KOPT-K1 (cell line): Measurements from ENCODE around the gene SLC5A8.

Experiments used
- H3K27ac ChIP-seq: fragments of 200-600 bp; sonication (generic); 2 replicates; pipeline ENCODE4 v1.5.1; 2016; ENCODE audit warnings: antibody characterized with exemption, mild to moderate bottlenecking, low read depth, low read length; ENCODE audit not compliant: poor library complexity, severe bottlenecking
- H3K36me3 ChIP-seq: fragments of 200-600 bp; sonication (generic); 2 replicates; pipeline ENCODE4 v1.5.1; 2017; ENCODE audit warnings: antibody characterized with exemption, mild to moderate bottlenecking, low read length, moderate library complexity; ENCODE audit not compliant: insufficient read depth
- H3K9me3 ChIP-seq: fragments of 200-600 bp; sonication (generic); 2 replicates; pipeline ENCODE4 v1.5.1; 2017; ENCODE audit warnings: antibody characterized with exemption, low read length, mild to moderate bottlenecking; ENCODE audit not compliant: insufficient read depth, poor library complexity, severe bottlenecking

Gene SLC5A8, protein sequence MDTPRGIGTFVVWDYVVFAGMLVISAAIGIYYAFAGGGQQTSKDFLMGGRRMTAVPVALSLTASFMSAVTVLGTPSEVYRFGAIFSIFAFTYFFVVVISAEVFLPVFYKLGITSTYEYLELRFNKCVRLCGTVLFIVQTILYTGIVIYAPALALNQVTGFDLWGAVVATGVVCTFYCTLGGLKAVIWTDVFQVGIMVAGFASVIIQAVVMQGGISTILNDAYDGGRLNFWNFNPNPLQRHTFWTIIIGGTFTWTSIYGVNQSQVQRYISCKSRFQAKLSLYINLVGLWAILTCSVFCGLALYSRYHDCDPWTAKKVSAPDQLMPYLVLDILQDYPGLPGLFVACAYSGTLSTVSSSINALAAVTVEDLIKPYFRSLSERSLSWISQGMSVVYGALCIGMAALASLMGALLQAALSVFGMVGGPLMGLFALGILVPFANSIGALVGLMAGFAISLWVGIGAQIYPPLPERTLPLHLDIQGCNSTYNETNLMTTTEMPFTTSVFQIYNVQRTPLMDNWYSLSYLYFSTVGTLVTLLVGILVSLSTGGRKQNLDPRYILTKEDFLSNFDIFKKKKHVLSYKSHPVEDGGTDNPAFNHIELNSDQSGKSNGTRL

DNA sequence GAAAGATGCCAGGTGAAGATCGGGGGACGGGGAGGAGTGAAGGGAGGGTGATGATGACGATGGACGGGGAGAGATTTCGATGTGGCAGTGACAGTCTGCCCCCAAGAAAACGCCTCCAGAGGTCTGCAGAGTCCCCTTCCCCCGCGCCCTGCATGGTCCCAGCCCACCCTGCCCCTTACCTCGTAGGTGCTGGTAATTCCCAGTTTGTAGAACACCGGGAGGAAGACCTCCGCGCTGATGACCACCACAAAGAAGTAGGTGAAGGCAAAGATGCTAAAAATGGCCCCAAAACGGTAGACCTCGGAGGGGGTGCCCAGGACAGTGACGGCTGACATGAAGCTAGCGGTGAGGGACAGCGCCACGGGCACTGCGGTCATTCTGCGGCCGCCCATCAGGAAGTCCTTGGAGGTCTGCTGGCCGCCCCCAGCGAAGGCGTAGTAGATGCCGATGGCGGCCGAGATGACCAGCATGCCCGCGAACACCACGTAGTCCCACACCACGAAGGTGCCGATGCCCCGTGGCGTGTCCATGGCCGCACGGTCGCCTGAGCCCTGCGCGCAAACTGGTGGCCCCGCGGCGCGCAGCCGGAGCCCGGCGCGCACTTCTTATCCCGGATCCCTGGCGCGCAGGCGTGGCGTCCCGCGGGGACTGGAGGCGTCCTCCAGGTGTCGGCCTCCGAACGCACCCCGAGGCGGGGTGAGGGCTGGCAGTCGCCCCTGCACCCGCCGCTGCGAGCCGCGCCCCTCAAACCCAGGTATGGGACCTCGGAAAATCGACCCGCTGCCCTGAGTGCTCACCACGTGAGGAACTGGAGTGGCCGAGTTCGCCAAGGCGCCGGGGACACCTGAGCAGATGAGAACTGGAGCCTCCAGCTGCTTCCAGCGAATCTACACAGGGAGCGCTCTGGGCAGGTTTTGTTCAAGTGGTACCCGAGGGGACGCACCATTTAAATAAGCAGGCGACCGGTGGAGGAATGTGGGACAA, at the start of gene SLC5A8:
SLC5A8 (minus strand) TSS at position 920 of the 984 bp plus-strand sequence; CDS start at position 530, 390 bp downstream.
- Histone ChIP-seq H3K27ac (no peak within 1 kb of the TSS), H3K36me3 (no peaks in the 10 kb centered on the region), H3K9me3 (peaks cover 3% of the 10 kb centered on the region)

DNA sequence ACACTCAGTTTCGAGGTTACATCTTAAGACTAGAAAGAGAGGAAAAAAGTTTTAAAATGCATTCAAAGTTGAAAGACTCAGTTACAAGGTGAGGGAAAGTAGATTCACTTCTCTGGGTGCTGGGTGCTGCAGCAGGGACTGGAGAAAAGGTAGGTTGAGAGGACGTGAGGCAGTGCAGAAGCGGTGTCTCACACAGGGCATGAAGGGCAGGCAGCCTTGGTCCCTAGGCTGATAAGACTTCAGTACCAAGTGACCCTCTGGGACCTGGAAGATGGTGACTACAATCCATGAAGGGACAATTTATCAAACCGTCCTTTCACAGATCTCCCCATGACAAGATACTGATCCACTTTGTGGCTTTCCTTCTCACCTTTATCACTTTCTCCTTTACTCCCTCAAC, 47.3 kb upstream of the SLC5A8 start:
- no peak overlapping the region for H3K27ac ChIP-seq
- no peaks in the 10 kb centered on the region for H3K36me3 ChIP-seq
- H3K9me3 ChIP-seq = no peaks in the 10 kb centered on the region

DNA sequence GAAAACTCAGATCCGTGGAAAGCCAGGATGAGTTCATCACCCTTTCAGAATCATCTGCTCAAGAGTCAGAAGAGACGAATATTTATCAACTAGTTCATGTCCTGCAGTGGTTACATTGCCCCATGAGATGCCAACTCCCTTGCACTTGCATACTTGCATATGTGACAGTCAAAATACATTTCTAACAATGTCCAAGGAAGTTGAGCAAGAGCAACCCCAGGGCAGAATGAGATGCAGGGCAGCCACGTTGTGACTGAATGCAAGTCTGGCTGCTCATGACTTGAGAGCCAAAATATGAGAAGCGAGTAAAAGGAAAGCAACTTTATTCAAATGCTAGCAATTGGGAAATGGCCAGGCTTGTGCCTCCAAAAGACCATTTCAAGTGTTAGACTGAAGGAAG, 46.2 kb upstream of the SLC5A8 start:
- H3K9me3 ChIP-seq = no peaks in the 10 kb centered on the region
- no peak overlapping the region for H3K27ac ChIP-seq
- no peaks in the 10 kb centered on the region for H3K36me3 ChIP-seq

DNA sequence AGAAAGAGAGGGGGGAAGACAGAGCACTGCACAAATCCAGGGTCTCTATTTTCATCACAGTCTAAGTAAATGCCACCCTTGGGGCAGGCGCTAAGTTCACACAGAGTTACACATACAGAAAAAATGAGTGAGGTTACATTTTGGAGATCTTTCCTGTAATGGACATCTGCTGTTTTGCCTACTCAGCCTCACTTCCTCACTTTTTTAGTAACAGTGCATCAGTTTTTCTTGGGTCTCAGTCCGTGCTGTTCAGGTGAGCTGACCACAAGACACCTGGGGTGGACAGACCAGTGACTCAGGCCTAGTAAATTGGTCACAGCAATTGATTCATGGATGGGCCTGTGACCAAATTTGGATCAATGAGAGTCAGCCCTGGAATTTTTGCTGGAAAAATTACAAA, 33.6 kb upstream of the SLC5A8 start:
- H3K9me3 ChIP-seq = peaks cover 18% of the 10 kb centered on the region
- H3K27ac ChIP-seq = no peak overlapping the region
- H3K36me3 ChIP-seq = no peaks in the 10 kb centered on the region

DNA sequence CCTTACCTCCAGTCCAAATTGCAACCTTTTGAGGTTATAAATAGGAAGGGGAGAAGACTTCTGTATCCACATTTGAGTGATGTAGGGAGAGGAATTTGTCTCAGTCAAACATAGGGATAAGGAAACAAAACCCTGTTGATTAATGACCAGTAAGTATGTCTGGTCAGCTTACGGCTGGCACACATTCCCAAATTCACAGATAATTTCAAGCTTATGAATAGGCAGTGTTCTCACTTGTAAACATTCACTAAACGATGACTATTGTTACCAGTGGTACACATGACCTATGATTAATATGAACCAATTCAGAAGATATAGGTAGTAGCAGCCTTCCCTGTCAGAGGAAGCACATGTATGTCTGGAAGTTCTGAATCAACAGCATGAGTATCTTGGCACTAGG, 33.0 kb upstream of the SLC5A8 start:
- Histone ChIP-seq H3K36me3 (no peaks in the 10 kb centered on the region), H3K27ac (no peak overlapping the region), H3K9me3 (peaks cover 19% of the 10 kb centered on the region)

DNA sequence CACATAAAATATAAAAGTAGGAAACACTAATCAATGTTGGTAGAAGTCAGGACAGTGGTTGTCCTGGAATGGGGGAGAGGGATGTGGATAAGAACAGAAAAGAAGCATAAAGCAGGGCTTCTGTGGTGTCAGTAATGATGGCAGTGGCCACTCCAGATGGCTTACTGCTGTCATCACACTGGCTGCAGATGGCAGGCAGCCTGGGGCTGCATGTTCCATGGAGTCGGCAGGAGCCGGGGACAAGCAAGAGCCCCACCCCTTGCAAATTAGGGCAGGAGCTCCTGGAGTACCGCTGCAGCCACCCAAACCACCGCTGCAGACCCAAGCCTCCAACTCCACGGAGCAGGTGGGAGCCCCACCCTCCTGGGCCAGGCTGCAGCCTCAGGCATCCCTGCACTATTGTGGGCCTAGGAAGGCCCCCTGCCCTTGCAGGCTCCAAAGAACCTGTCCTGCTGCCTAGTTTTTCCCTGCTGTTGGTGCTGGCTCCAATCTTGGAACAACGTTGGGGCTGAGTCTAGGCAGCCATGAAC, 28.8 kb upstream of the SLC5A8 start:
- Histone ChIP-seq H3K36me3 (no peaks in the 10 kb centered on the region), H3K9me3 (peaks cover 19% of the 10 kb centered on the region), H3K27ac (no peak overlapping the region)

DNA sequence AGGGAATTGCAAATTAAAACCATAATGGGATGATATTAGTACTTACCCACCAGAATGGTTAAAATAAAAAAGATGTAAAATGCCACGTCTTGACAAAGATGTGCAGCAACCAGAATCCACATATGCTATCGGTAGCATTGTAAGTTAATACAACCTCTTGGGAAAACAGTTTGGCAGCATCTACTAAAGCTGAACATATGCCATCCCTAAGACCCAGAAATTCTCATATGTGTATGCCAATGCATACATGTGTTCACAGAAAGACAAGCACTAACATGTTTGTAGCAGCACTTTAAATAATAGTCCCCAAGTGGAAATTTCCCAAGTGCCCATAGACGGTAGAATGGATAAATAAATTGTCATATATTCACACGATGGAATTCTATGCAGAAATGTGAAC, 28.3 kb upstream of the SLC5A8 start:
- Histone ChIP-seq H3K36me3 (no peaks in the 10 kb centered on the region), H3K27ac (no peak overlapping the region), H3K9me3 (peaks cover 19% of the 10 kb centered on the region)

DNA sequence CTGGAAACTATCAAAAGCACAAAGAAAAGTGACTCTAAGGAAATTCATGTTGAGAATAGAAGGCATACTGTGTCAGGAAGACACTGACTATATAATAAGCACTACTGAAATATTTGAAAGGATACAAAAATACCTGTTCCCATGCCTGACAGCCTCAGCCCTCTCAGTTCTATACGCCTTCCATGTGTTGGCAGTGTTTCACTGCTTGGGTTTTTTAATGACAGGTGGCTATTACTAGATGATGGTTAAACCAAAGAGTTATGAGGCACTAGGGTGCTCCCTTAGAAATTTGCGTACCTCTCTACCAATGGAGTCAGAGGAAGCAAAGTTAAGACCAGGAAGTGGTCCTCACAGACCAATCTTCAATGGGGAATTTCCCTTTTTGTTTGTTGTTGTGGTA, 25.6 kb upstream of the SLC5A8 start:
- Histone ChIP-seq H3K27ac (no peak overlapping the region), H3K36me3 (no peaks in the 10 kb centered on the region), H3K9me3 (peaks cover 19% of the 10 kb centered on the region)

DNA sequence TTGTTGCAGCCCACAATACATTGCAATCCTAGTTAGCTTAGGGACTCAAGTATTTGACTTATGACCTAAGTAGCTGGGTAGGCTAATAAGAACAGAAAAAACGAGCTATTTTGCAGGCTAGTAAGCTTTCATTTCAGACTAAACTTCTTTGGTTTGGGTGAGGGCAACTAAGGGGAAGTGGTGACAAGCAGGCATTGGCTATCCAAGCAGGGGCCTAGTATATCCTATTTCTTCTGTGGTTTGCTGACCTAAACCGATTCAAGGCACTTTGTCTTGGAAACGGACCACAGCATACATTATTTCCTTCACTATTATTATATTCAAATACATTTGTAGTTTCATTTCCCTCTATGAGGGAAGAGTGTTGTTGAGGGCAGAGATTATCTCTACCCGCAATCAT, 21.6 kb upstream of the SLC5A8 start:
- no peaks in the 10 kb centered on the region for H3K9me3 ChIP-seq
- H3K27ac ChIP-seq = no peak overlapping the region
- H3K36me3 ChIP-seq = no peaks in the 10 kb centered on the region

DNA sequence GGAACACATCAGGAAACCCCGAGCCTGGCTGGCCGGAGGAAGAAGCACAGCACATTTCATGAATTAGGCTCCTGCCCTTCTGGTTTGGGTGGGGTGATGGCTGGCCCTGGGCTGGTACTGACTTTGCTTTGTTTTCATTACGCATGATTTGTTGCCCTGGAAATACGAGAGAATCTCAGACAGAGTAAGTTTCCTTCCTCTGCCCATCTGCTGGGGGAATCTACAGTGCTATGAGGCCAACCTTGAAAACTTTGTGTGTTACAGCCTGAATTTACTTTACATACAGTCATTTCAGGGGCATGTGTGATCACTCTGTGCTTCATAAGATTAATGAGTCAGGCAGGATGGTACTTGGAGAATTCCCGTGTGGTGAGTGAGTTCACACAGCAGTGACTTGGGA, 20.5 kb upstream of the SLC5A8 start:
- Histone ChIP-seq H3K27ac (no peak overlapping the region), H3K36me3 (no peaks in the 10 kb centered on the region), H3K9me3 (no peaks in the 10 kb centered on the region)

DNA sequence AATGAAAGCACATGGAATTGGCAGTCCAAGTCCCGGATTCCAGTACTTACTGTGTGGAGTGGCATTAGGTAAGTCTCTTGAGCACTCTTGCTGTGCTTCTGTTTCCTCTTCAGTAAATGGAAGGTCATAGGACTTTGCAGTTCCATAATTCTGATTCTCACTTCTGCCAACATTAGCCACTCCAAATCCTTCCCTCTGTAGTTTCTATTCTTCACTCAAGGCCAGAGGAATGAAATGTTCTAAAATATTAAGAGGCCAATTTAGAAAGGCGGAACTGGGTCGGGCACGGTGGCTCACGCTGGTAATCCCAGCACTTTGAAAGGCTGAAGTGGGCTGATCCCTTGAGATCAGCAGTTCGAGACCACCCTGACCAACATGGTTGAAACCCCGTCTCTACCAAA, 19.8 kb upstream of the SLC5A8 start:
- no peak overlapping the region for H3K27ac ChIP-seq
- H3K36me3 ChIP-seq = no peaks in the 10 kb centered on the region
- no peaks in the 10 kb centered on the region for H3K9me3 ChIP-seq

DNA sequence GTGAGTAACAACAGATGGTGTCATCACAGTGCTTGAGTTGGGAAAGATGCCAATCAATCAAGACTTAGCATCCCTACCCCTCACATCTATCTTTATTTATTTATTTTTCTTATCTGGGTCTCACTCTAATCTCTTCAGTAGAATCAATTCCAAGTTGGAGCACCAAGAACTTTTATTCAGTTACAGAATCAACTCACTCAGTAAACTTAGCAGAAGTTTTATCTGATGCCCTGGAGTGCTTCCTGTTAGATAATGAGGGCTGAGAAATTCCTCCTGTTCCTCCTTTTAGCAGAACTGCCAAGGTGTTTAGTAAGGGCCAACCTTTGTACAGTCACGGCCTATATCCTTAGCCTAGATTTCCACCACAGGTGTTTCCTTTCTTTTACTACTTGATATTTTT, 11.3 kb upstream of the SLC5A8 start:
- no peaks in the 10 kb centered on the region for H3K9me3 ChIP-seq
- H3K36me3 ChIP-seq = no peaks in the 10 kb centered on the region
- H3K27ac ChIP-seq = no peak overlapping the region

DNA sequence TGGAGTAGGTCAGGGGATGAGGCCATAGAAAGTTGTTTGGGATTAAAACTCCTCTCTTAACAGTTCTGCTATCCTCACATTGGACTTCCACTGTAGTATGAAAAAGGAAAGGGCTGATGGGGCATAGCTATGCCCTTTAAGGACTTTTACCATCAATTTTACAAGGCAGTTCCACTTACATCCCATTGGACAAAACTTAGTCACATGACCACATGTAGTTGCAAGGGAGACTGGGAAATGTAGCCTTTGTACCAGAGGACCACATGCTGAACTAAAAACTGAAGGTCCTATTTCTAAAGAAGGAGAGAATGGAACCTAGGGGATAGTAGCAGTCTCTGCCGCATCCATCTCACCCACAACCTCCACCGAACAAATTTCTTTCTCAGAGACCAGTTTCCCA, 6.8 kb upstream of the SLC5A8 start:
- Histone ChIP-seq H3K36me3 (no peaks in the 10 kb centered on the region), H3K9me3 (peaks cover 11% of the 10 kb centered on the region), H3K27ac (no peak overlapping the region)

DNA sequence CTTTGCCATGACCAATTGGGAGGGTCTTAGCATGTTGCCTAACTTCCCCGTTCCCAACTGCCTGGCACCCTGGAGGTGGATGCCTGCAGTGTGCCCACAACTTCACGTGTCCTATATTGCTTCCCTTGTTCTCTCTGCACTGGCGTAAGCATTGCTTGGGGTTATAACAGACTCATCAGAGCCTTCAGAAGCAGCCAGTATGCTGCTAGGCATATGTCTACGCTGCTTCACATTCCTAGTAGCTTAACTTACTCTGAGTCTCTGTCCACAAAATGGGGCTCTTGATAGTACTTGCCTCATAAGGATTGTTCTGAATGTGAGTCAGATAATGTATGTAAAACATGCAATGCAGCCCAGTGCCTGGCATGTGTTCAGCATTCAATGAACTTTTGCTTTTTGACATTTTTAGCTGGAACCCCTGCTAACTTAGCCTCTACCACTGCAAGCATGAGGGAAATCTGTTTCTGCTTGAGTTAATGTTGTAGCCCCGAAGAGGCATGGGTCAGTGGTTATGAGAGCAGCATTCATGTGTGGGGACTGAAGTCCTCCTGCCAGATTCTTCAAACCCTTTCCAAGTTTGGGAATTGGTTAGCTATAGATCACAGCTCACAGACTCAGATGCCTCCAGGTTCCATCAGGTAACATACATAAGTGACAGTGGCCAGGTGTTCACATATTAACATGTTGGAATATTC, 2.8 kb downstream of the SLC5A8 start:
- no peaks in the 10 kb centered on the region for H3K9me3 ChIP-seq
- no peaks in the 10 kb centered on the region for H3K36me3 ChIP-seq
- no peak overlapping the region for H3K27ac ChIP-seq
